Activated naive CD8-positive, alpha-beta T cell treated with anti-CD3 and anti-CD28 coated beads for 36 hours (primary cell): ENCODE data around the gene TWIST1. TPM values are rescaled to one million over a fixed set of nuclear protein-coding genes. Genes with fewer than 3 reads are reported as not detected.

ENCODE experiments used
- DNase-seq: peaks from one replicate; pipeline ENCODE4 v3.0.0; 2021
- H3K27ac Mint-ChIP-seq: one replicate; pipeline ENCODE4 v1.8.0; 2022; ENCODE audit warnings: mild to moderate bottlenecking, moderate library complexity, mixed read lengths
- H3K27me3 Mint-ChIP-seq: one replicate; pipeline ENCODE4 v1.8.0; 2022; ENCODE audit warnings: mild to moderate bottlenecking, mixed read lengths
- H3K36me3 Mint-ChIP-seq: one replicate; pipeline ENCODE4 v1.8.0; 2021; ENCODE audit warnings: mild to moderate bottlenecking, mixed read lengths
- H3K4me1 Mint-ChIP-seq: one replicate; pipeline ENCODE4 v1.8.0; 2021; ENCODE audit warnings: mixed read lengths
- H3K4me3 Mint-ChIP-seq: one replicate; pipeline ENCODE4 v1.8.0; 2022; ENCODE audit warnings: mild to moderate bottlenecking, moderate library complexity, mixed read lengths
- H3K9me3 Mint-ChIP-seq: one replicate; pipeline ENCODE4 v1.8.0; 2022; ENCODE audit warnings: mixed read lengths
- total RNA-seq, 2 experiments: library from RNA; stranded (reverse); gene quantifications; one replicate each; pipeline ENCODE4 v1.2.3, GENCODE V29; 2021

Gene TWIST1
- not detected for total RNA-seq

GRCh38 chr7:19117091-19117869 lies at the start of gene TWIST1:
TSS of gene TWIST1 (minus strand) at chr7:19117636. CDS start at chr7:19117321, 315 bp downstream.
- H3K9me3 Mint-ChIP-seq, result peaks cover 1% of the 10 kb centered on the region
- peaks cover 3% of the 10 kb centered on the region for H3K4me1 Mint-ChIP-seq
- peaks cover 75% of the 10 kb centered on the region for H3K27me3 Mint-ChIP-seq
- no peak for DNase-seq
- H3K36me3 Mint-ChIP-seq, result no peaks in the 10 kb centered on the region
- H3K4me3 Mint-ChIP-seq, result no peak within 1 kb of the TSS
- H3K27ac Mint-ChIP-seq, result no peak within 1 kb of the TSS

DNA sequence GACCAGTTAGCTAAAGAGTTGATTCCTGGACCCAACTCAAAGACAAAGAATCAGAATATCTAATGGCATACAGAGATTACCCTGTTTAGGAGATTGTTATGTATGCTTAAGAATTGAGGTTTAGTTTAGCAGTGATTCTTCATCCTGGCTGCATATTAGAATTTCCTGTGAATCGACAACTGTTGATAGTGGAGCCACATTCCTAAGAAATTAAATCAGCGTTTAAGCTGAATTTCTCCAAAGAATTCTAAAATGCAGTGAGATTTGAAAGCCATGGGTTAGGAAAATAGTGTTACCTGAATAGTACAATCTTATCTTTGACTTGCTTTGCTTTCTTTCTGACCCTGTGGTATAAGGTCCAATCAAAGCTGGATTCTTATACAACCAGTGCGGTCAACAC lies 44.2 kb upstream of the TWIST1 start:
- Mint-ChIP-seq H3K4me1 (no peaks in the 10 kb centered on the region), H3K27me3 (no peaks in the 10 kb centered on the region), H3K4me3 (no peak overlapping the region), H3K27ac (no peak overlapping the region), H3K36me3 (no peaks in the 10 kb centered on the region), H3K9me3 (no peaks in the 10 kb centered on the region)
- DNase-seq, result no peak

GRCh38 chr7:19146699-19147098 lies 29.3 kb upstream of the TWIST1 start:
- H3K4me3 Mint-ChIP-seq, result no peak overlapping the region
- no peaks in the 10 kb centered on the region for H3K36me3 Mint-ChIP-seq
- H3K27ac Mint-ChIP-seq, result no peak overlapping the region
- no peak for DNase-seq
- peaks cover 6% of the 10 kb centered on the region for H3K9me3 Mint-ChIP-seq
- no peaks in the 10 kb centered on the region for H3K4me1 Mint-ChIP-seq
- peaks cover 49% of the 10 kb centered on the region for H3K27me3 Mint-ChIP-seq

- no peak for DNase-seq
- Mint-ChIP-seq H3K4me1 (no peaks in the 10 kb centered on the region), H3K27me3 (peaks cover 49% of the 10 kb centered on the region), H3K9me3 (peaks cover 3% of the 10 kb centered on the region), H3K4me3 (no peak overlapping the region), H3K27ac (no peak overlapping the region), H3K36me3 (no peaks in the 10 kb centered on the region)
Measured at GRCh38 chr7:19145434-19146115, 28.1 kb upstream of the TWIST1 start.

DNA sequence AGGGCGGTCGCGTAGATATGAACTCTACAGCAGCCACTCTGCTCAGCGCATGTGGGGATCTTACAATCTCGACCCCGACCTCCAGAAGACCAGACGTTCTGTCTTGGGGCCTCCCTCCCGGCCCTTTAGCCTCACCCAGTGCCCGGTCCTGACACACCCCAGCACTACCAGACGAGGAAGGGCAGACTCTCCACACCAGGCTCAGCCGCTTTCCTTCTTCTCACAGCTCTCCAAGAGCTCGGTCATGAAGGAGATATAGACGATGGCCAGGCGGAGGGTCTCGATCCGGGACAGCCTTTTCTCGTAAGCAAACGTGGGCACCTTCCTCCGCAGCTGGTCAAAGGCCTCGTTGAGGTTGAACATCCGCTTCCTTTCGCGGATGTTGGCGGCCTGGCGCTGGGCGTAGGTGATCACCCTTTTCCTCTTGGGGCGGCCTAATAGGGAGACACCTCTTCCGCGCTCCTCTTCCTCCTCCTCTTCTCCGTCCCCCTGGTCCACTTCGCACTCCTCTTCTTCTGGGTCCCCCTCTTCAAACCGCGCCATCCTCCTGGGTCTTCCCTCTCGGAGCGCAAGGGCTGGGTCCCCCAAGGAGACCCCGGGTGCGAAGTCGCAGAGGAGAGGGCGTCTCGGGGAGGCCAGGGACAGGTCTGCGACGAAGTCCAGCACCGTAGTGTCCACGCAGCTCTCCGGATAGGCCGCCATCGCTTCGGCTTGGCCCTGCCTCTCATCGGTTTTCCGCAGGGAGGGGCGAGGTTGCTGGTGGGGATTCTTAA lies 27.4 kb upstream of the TWIST1 start, which contains the start of gene FERD3L:
FERD3L (minus strand) TSS at position 761 of the 773 bp plus-strand sequence; CDS start at position 702, 59 bp downstream.
- H3K4me3 Mint-ChIP-seq, result no peak within 1 kb of the TSS
- H3K36me3 Mint-ChIP-seq, result no peaks in the 10 kb centered on the region
- no peak for DNase-seq
- peaks cover 3% of the 10 kb centered on the region for H3K9me3 Mint-ChIP-seq
- peaks cover 49% of the 10 kb centered on the region for H3K27me3 Mint-ChIP-seq
- H3K4me1 Mint-ChIP-seq, result no peaks in the 10 kb centered on the region
- H3K27ac Mint-ChIP-seq, result no peak within 1 kb of the TSS

DNA sequence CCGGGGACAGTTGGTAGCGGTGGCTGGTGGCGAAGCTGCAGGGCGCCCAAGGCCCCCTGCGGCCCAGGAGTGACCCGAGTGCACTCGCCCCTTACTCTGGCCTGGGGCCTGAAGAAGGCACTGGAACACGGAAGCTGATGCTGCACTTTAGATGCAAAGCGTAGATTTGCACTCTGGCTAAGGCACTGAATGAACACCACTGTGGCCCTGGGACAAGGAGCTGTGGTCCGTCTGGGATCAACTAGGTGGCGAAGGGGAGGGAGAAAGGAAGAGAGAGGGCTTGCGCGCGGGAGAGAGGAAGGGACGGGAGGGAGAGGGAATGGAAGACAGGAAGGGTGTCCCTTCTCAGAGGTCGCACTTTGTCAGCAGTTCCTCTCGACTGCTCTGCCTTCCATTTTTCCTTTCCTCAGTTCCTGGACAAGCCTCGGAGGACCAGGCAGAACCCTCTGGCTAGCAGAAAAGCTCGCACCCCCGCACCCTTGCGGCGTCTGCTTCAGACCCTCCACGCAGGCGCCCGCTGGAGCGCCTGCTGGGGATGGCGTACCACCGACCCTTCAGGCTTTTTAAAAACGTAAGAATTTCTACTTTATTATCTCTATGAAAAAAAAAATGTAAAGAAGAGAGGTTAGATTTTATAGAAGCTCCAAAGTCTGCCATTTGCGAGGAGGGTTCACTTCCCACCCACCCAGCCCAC lies 26.6 kb upstream of the TWIST1 start:
- DNase-seq, result no peak
- no peak overlapping the region for H3K4me3 Mint-ChIP-seq
- no peaks in the 10 kb centered on the region for H3K36me3 Mint-ChIP-seq
- H3K9me3 Mint-ChIP-seq, result peaks cover 3% of the 10 kb centered on the region
- no peaks in the 10 kb centered on the region for H3K4me1 Mint-ChIP-seq
- no peak overlapping the region for H3K27ac Mint-ChIP-seq
- peaks cover 49% of the 10 kb centered on the region for H3K27me3 Mint-ChIP-seq

DNA sequence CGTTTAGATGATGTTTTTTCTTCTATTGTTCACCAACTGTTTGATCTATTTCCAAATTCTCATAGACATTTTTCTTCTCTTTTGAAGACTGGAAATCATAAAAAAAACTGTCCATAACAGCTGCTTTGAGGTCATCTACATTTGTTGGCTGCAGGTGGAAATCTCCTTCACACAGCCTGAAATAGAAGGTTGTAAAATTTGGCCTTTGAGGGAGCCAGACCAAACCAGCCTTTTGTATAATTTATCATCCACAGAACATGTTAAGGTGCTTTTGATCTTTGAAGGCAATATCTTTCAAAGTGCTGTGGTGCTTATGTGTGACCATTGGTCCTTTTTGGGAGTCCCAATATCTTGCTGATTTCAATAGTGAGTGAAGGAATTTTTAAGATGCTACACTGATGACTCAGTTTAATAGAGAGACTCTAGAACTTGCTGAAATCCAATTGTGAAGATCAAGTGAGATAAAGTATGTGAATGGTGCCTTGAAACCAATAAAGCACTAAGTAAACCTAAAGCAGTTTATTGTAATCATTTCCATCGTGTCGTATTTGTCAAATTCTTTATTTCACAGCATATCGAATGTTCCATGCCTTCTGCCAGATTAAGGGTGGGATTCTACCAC lies 22.4 kb upstream of the TWIST1 start:
- no peaks in the 10 kb centered on the region for H3K36me3 Mint-ChIP-seq
- no peaks in the 10 kb centered on the region for H3K4me1 Mint-ChIP-seq
- H3K9me3 Mint-ChIP-seq, result peaks cover 1% of the 10 kb centered on the region
- no peak overlapping the region for H3K27ac Mint-ChIP-seq
- H3K27me3 Mint-ChIP-seq, result peaks cover 23% of the 10 kb centered on the region
- DNase-seq, result no peak
- H3K4me3 Mint-ChIP-seq, result no peak overlapping the region

- Mint-ChIP-seq H3K27ac (no peak overlapping the region), H3K27me3 (peaks cover 7% of the 10 kb centered on the region), H3K36me3 (no peaks in the 10 kb centered on the region), H3K4me3 (no peak overlapping the region), H3K4me1 (no peaks in the 10 kb centered on the region), H3K9me3 (no peaks in the 10 kb centered on the region)
- DNase-seq, result no peak
Measured at GRCh38 chr7:19133886-19134285, 16.4 kb upstream of the TWIST1 start.

GRCh38 chr7:19133390-19133789 lies 16.0 kb upstream of the TWIST1 start:
- Mint-ChIP-seq H3K4me3 (no peak overlapping the region), H3K27me3 (peaks cover 7% of the 10 kb centered on the region), H3K36me3 (no peaks in the 10 kb centered on the region), H3K9me3 (no peaks in the 10 kb centered on the region), H3K27ac (no peak overlapping the region), H3K4me1 (no peaks in the 10 kb centered on the region)
- DNase-seq, result no peak

GRCh38 chr7:19128856-19129255 lies 11.4 kb upstream of the TWIST1 start:
- Mint-ChIP-seq H3K27ac (no peak overlapping the region), H3K36me3 (no peaks in the 10 kb centered on the region), H3K4me3 (no peak overlapping the region), H3K4me1 (no peaks in the 10 kb centered on the region), H3K9me3 (no peaks in the 10 kb centered on the region), H3K27me3 (peaks cover 11% of the 10 kb centered on the region)
- no peak for DNase-seq

DNA sequence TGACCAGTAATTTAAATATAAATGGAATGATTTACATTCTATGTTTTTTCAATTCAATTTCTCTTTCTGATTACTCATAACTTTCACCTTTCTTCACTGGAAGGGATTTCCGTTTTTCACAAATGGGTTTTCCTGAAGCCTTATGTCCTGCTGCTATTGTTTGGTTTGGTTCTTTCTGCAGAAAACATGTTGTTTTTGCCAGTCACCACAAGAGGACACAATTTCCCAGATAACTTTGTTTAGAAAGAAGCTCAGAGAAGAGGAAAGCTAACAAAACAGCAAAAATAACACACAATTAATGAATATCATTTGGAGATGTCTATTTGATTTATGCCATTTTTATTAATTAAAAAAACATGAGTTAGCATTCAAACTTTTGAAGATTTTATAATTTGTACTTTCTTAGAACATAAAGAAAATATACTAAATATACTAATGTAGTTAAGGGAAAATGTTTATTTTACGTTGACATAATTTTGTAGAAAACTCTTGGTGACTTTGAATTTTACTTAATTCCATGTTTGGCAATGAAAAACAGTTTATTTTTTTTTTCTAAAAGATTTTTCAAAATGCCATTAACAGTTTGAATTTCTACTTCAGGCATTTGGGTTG lies 4.6 kb upstream of the TWIST1 start:
- Mint-ChIP-seq H3K27me3 (peaks cover 48% of the 10 kb centered on the region), H3K4me1 (no peaks in the 10 kb centered on the region), H3K36me3 (no peaks in the 10 kb centered on the region), H3K27ac (no peak overlapping the region), H3K9me3 (peaks cover 1% of the 10 kb centered on the region), H3K4me3 (no peak overlapping the region)
- DNase-seq, result no peak

DNA sequence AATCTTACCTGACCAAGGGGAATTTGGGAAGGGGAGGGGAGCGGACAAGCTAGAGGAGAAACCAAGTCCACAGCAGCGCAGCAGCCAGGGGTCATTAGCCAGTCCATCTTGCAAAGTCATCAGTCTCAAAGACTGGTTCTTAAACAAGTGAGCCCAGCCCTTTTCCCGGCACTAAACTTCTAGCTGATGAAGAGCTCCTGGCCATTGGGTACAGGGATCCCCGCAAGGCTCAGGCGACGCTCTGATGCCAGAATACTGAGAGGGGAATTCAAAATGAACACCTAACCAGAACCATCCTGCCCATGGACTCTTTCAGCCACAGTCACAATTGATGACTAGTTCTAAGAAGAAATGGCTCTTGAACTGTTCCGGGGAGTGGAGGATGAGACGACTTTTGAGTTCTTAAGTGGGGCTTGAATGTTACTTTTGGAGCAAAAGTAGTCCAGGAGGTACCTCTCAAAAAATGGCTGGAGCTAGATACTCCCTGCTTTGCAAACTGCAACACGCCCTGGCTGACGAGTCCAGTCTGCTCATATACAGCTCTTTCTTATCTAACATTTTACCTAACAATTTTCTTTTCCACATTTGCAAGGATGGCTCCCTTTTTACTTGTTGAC lies 2.5 kb upstream of the TWIST1 start:
- DNase-seq, result no peak

DNA sequence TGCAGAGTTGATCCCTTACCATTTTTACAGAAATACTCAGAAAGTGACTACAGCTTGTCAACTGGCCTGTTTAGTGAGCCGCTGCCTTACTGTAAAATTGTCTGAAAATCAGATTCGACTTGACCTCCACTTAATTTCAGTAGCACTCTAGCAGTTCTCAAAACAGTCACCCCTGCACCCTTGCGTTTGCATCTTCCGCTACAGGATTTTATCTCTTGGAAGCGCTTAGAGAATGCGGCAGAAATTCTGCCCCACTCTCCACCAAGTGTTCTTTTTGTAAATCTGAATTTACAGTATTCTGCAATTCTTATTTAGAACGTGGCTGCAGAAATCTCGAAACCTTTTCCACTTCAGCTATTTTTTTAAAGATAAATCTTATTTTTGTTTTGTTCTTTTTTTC lies 1.9 kb upstream of the TWIST1 start:
- peaks cover 68% of the 10 kb centered on the region for H3K27me3 Mint-ChIP-seq

More for the DNA sequence above, 2.5 kb upstream of the TWIST1 start:
- Mint-ChIP-seq H3K4me3 (no peak overlapping the region), H3K9me3 (peaks cover 1% of the 10 kb centered on the region), H3K36me3 (no peaks in the 10 kb centered on the region), H3K4me1 (peaks cover 3% of the 10 kb centered on the region), H3K27me3 (peaks cover 63% of the 10 kb centered on the region), H3K27ac (no peak overlapping the region)

More for the DNA sequence above, 1.9 kb upstream of the TWIST1 start:
- no peak overlapping the region for H3K4me3 Mint-ChIP-seq
- H3K9me3 Mint-ChIP-seq, result peaks cover 1% of the 10 kb centered on the region
- no peak overlapping the region for H3K27ac Mint-ChIP-seq
- H3K36me3 Mint-ChIP-seq, result no peaks in the 10 kb centered on the region
- peaks cover 3% of the 10 kb centered on the region for H3K4me1 Mint-ChIP-seq
- no peak for DNase-seq
